Stimulated activated CD8-positive, alpha-beta memory T cell treated with anti-CD3 and anti-CD28 coated beads, Interleukin-15, amount 100 ng/mL, for 1 hour (primary cell): ENCODE results near the gene EXT2.

Source experiments
- DNase-seq: peaks from one replicate; pipeline ENCODE4 v3.0.0-alpha.2; 2020; ENCODE audit warnings: low read depth

Gene EXT2

DNA sequence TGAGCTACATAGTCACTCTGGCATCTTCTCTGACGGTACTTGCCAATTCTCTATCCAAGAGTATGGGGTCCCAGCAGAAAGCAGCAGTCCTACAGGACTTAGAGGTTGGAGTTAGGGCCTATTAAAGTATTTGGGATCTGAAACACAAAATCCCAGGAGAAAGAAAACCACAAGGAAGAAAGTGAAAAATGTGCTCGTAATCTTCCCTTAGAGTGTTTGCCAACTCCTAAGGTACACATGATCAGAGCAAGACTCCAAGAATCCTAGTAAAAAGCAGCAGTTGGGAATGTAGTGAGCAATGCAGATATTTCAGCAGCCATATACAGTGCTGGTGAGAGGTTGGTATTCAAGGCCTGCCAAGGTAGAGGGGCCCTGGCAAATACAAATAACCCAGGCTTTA lies 71.6 kb downstream of the EXT2 start:
- DNase-seq, result no peak

DNA sequence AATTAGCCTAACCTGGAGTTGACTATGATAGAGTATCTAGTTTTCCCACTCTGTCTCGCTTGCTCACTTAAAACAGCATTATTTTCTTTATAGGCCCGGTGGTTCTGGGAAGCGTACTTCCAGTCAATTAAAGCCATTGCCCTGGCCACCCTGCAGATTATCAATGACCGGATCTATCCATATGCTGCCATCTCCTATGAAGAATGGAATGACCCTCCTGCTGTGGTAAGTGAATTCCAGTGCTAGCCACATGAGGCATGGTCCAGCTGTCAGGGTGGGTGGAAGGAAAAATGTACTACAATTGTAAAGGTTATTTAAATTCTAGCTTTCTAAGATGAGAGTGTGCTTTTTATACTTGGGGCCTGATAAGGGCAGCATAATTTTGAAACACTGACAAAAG lies 76.0 kb downstream of the EXT2 start:
- DNase-seq, result no peak

DNA sequence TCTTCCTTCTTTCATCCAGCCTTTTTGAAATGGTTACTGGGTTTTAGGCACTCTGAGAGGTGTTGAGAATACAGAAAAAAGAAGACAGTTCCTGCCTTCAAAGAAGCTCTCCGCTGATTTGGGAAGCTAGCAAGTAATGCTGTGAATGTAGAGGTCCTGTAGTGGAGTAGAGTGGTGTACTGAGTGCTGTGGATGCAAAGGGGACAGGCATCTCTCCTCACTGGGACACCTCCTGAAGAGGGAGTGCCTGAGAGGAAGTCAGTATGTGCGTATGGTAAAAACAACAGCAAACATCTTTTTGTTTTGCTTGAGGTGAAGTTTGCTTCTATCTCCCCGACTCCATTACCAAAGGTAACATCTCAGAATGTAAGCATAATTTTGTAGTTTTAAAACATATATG lies 77.5 kb downstream of the EXT2 start:
- DNase-seq, result no peak

DNA sequence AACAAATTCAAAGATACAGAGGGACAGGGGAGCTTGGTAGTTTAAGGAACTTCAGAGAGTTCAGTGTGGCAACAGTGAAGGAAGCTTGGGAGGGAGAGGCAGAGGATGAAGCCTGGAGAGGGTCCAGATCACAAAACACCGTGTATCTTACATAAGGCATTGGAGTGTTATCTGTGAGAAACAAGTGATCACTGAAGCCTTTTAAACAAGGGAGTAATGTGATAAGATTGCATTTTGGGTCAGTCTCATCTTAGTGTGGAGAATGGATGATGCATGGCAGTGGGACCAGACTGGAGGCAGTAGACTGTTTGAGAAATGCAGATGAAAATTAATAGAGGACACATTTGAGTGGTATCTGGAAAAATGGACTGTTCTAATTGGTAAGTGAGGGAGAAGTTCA lies 79.4 kb downstream of the EXT2 start:
- DNase-seq, result no peak

DNA sequence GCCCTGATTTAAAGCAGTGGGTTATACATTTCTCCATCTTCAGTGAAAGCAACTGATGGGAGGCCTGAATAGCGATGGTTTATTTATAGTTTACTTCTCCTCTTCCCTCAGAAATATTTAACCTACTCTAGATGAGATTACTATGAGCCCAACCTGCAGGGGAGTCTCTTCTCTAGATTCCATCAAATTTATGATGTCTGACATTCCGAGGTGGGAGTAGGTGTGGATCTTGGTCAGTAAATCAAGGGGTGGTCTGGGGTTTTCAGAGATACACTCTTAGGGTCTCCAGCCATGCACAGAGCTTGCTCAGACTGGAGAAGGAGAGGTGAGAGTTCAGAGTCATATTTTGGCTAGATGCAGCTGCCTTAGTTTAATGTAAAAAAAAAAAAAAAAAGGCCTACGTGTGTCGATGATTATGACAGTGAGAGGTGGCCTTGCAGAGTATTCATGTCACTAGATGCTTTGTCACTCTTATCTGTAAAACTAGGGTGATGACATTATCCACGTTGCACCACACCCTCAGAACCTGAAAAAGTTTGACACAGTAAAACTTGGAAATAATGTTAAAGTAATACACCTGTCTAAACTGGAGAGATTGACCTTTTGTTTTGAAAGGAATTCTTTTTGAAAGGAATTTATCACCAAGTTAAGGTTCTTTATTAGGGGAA lies 81.2 kb downstream of the EXT2 start:
- DNase-seq, result no peak

DNA sequence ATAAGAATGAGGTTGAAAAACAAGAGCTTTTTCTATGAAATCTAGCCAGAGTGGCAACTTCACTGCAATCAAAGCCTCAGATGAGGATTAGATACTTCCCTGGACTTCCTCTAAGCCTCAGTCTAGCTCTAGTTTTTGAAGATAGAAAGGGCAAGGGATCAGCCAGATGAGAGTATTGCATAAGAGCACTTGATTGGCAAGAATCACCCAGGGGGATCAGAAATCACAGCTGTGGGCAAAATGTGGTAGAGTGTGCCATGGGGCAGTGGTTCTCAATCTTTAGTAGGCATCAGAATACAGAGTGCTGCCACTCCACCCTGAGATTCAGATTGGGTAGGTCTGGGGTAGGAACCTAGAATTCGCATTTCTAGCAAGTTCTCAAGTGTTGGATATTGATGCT lies 82.4 kb downstream of the EXT2 start:
- no peak for DNase-seq

DNA sequence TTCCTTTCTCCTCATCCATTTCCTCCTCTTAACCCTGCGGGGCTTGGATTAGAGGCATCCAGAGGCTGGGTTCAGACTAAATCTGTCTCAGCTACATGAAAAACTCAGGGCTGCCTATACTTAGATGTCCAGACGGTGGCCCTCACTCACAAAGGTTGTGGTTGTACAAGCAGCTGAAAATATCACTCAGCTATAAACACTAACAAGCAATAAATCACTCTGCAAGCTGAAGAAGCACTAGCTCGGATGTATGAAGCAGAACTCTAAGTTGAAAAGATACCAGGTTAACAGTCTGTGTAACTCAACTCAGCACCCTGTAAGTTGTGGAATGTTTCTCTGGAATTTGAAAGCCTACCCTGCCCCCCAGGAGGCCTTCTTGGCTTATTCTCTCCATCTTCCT lies 82.9 kb downstream of the EXT2 start:
- DNase-seq, result no peak

DNA sequence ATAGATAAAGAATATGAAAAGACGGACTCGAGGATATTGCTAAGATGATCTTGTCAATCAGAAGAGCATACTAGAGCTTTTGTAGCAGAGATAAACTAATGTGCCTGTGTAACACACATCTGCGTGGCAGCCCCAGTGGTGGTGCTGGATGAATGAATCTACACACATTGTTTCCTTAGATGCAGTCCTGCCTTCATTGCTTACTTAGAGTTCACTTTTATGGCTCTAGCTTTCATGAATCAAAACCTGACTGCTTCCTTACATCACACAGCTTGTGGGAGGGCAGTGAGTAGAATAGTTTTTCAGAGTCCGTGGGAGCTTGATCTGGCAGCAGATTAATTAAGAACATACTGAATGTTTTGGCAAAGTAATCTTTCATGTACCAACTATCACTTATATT lies 83.7 kb downstream of the EXT2 start:
- no peak for DNase-seq

DNA sequence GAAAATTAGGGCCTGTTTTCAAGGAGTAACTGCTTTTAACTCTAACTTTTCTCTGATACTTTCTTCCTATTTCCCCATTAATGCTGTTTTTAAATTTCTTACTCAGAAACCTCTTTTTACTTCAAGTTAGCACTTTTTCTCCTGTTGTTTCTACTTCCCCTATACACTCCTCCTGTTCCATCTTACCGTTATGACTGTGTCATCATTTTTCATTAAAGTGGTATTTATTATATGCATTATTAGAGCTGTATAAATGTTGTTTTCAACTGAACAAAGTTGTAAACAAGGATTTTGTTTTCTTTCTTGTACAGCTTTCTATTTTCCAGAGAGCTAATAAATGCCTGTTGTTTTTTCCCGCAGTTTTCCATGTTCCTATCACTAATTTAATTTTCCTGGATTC lies 84.6 kb downstream of the EXT2 start:
- DNase-seq, result no peak

DNA sequence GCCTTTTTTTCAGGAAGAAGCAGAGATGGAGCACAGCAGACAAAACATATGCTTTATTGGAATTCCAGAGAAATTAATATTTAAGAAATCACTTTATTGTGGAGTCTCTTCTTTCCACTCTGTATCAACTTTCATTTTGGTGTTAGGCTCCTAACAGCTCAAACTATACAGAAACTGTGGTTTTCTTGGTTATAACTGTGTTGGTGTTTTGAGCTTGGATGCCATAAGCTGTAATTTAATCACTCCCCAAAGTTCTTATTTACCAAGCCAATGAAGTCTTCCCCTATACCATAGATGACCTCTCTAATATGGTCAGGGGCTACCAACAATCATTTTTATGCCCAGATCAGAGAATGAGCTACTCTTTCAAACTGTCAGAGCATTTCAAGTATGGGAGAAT lies 90.0 kb downstream of the EXT2 start:
- no peak for DNase-seq

DNA sequence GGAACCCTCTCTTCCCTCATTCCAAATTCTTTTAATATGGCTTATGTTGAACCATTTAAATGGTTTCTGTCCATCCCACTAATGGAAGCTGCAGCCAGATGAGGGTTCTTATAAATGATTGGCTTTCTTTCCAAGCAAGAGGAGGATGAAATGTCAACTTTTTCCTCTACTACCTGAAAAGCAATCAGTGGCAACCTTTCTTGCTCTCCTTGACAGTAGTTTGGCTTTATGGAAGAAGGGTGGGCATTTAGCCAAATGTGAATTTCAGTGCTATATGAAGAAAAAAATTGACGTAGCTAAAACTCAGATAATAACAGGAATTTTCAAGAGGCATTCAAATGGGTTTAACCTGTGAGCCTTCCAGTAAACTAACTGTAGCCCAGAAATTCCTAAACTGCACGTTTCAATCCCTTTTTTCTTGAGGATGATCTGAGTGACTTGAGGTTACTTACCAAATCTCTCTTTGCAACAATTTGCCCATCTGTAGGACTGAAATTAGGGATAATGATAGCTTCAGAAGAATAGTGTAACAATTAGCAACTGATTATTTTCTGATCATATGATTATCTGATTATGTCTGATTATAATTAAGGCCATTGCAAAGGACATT lies 90.9 kb downstream of the EXT2 start:
- DNase-seq, result no peak

DNA sequence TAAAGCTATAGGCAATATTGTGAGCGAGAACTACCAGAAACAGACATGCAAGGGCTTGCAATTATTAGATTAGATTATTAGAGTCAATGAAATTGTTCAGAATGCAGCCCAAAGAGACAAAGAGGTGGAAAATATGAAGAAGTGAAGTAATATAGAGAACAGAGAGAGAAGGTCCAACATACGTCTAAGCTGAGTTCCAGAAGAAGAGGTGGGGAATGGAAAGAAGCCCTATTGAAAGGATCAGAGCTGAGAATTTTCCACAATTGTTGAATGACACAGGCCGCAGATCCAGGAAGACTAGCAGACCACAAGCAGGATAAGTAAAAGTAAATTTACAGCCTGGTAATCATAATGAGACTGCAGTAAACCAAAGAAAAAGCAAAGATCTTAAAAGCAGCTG lies 93.2 kb downstream of the EXT2 start:
- no peak for DNase-seq

DNA sequence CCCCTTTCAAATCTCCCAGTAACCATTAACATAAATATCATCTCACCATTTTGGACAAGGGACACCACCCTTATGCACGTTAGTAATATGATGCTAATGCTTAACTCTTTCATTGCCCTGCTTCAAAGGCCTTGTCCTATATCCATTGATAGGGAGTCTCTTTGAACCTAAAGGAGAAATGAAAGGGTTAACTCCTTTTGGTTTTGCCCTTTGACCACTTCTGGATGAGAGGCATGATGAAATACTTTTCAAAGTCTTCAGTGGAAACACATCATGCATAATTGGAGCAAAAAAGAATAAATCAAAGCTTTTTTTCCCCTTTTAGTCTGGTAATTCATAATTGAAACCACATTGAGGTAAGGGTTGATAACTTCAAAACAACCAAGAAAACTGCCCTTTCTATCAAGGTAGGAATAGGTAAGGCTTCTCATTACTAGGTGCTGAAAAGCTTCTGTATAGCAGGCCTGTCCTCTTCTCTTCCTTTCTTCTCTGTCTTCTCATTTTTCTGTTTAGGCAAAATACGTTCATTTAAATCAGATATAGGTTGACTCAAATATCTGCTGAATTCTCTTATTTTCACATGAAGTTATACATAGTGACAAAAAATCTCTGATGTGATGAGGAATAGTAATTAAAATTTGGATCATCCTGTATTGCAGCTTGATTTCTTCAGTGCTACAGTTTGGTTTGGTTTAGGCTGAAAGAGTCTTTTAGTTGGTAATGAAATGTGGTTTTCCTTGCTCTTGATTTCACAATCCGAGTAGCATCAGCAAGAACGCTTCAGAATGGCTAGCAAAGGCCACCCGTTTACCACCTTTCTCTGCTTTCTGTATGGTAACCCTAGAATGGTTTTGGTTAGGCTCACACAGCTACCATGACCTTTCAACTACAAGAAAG lies 94.8 kb downstream of the EXT2 start:
- no peak for DNase-seq

DNA sequence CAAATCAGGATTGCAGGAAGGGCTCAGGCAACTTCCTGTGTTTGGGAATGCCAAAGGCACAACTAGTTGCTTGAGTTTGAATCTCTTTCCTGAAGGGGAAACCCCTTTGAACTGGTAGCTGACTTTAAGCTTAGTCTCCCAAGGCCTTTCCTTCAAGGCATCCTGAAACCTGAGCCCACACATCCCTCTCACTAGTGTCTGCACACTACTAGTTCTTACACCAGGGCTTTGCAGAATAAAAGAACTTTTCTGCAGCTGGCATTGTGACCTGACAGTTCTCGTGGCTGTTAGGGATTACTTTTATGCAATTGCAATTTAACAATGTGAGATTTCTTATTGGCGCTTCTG lies 95.4 kb downstream of the EXT2 start:
- no peak for DNase-seq

DNA sequence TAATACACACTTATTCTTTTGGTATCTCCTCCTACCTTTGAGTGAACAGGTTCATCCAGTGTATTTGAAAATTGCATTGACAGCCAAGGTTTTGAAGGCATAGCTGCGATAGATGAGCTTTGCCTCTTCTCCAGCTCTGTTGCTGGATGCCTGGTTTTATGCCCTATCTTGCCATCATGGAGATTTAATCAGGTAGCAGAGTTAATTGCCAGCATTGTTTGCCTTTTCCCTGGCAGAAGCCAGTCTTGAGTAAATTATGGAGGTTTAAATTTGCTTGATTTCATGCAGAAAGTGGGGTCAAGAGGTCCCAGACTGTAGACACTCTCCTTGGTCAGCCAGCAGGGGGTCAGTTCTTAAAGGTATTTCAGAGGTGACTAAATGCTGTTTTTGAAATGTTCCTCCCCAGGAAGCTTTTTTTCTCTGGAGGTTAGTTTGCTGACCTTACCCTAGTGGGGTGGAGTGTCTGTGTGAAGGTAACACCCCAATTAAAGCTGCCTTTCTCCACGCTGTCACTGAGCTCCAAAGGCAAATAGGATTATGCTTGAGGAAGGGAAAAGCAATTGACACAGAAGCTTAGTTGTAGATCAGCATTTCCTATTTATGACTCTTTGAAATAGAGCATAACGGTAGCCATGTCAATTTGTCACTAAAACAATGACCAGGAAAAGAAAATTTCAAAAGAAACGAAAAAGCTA lies 96.0 kb downstream of the EXT2 start:
- DNase-seq, result no peak

DNA sequence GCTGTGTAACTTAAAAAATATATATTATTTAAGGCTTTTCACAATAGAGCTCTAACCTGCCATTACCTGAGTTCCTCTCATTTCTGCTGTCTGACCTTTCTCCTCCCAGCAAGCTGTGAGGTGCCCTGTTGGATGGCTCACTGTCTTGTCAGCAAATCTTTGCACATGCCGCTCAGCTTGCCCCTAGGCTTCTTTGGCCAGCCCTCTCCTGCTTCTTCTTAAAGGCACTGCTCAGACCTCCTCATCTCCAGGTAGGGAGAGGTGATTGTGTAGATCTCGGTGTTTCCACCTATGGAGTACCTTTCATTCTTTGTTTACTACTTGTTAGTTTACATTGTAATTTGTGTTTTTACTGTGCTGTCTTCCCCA lies 96.5 kb downstream of the EXT2 start:
- DNase-seq, result no peak

DNA sequence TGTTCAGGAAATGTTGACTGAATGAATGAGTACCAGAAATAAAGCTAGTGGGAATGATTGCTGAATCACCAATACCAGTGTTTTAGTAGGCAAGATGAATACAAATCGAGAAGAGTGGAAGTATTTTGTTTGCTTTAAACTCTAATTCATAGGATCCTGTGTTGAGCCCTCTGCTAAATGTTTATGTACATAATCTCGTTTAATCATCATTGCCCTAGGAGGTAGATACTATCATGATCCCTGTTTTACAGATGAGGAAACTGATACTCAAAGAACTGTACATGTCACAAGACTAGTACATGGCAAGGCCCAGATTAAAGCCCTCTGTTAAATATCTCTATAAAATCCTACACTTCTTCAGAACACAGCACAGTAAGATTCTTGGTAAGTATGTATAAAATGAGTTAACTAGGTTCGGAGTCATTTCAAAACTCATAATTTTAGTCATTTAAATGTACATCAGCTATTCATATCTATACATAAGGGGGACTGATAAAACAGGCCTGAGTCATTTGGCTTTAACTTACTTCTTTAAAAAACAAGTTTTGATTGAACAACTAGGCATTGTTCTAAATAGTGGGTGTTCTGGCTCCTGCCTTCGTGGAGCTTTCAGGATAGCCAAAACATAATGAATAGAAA lies 97.1 kb downstream of the EXT2 start:
- DNase-seq, result no peak

DNA sequence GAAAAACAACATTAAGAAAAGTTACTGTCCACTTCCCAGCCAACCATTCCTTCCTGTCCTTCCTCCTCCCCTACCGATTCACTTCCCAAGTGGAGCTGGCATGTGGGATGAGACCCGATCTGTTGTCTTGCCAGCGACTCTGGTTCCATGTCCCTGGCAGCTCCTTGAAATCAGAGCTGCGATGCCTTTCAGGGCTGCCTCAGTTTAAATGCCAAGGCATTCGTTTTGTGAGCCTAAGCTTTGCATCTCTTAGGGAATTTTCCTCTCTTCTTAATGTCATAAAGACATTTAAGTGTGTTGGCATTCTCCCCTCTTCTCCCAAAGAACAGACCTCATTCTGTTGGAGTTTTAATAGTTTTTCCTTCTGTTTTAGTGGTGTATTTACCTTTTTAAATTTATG lies 98.4 kb downstream of the EXT2 start:
- no peak for DNase-seq

DNA sequence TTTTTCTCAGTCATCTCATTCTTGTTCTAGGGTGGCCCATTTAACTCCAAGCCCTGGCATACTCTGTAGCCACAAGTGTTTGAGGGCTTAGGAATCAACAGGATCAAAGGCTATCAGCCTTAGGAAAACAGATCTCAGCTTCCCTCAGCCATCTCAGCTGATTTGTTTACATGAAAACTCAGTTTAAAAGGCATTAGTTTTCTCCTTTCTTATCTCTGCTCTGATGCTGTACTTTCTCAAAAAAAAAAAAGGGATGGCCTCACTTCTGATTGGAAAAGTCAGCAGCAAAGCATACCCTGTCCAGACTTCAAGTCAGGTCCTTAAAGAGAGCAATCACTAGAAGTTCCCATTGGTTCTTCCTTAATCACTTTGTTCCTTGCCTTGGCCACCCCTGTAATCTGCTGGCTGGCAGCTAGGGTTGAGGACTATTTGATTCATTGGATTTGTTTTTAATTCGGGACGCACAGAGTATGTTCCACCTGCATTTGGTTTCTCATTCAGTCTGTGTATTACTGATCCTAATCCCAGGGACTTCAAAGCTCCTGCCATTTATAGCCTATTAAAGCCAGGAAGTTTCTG lies 102.8 kb downstream of the EXT2 start:
- DNase-seq, result no peak

DNA sequence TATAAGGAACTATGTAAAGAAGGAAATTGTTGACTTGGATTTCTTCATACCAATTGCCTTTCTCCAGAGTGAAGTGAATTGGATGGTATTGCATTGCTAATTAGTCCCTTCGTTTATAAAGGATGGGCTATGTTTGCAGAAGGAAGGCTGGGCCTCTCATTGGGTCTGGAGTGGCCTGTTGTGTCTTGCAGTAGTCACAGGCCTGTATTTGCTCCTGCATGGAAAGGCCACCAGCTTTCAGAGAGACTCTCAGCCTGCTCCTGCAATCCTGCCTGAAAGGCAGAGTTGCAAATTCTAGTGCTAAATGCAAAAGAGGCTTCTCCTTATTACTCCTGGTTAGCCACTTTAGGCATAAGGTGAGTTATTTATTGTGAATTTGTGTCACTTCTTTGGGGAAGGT lies 103.8 kb downstream of the EXT2 start:
- DNase-seq, result no peak

DNA sequence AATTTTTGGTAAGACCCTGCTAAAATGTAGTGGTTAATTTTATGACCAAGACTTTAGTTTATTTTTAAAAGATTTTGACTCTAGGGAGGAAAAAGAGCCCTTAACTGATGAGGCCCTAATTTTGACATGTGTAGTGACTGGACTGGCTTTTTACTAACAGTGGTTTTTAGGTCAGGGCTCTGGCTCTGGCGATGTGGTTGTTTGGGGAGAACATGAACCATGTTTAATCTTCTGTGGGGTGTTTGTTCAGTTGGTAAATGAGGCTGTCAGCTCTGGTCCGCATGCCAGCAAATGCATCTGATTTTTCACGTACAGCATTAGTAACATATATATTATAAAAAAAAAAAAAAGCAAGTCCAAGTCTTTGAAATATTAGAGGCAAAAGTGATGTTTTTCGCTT lies 104.3 kb downstream of the EXT2 start:
- DNase-seq, result no peak
